Measurements from ENCODE around the gene CREBL2.

CREBL2 gene

DNA sequence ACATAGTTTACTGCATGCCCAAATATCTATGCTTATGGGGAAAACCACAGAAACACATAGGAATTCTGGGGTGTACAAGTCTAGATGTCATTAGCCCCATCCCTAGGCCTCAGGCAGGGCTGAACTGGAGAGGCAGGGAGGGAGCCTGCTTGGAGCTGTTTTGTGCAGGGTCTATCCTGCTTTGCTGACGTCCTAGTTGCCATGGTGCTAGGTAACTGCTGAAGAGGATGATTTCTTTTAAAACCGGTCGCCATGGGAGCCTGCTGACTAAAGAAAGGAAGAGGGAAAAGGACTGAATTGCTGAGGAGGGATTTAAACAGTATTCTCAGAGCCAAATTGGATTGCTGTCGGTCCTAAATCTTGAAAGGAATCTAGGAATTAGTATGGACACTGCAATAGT is 73.6 kb downstream of the CREBL2 start:
- no peak for TF ChIP-seq EZH2phosphoT487 (conservative IDR thresholded peaks at IDR 0.05; ENCODE audit: low read length)
- no peak for TF ChIP-seq CTCF (IDR thresholded peaks at IDR 0.05; ENCODE audit: insufficient read depth, low read length, poor library complexity, severe bottlenecking)

DNA sequence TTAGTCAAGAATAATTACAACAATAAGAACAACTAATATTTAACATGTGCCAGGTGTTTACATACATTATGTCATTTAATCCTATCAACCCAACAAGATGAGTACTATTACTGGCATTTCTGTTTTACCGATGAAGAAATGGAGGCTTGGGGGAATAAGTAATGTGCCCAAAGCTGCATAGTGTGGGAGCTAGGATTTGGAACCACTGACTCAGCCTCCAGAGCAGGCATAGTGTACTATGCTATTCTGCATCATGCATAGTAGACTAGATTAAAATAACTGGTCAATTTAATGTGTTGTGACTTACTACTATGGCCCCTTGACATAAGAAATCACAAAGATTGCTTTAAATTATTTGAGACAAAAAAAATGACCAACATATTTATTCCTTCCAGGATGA is 74.8 kb downstream of the CREBL2 start:
- Histone ChIP-seq H3K4me3 (ENCODE audit: insufficient read depth, low read length, poor library complexity, severe bottlenecking) (no peak overlapping the region), H4K20me1 (ENCODE audit: low read depth, low read length) (no peaks in the 10 kb centered on the region), H3K27me3 (ENCODE audit: low read length) (no peaks in the 10 kb centered on the region), H3K9ac (ENCODE audit: low read length) (no peak overlapping the region), H3K36me3 (ENCODE audit: low read length) (no peaks in the 10 kb centered on the region), H3K27ac (ENCODE audit: low read depth, low read length) (no peak overlapping the region), H3F3A (ENCODE audit: insufficient read depth) (no peaks in the 10 kb centered on the region), H3K9me3 (ENCODE audit: insufficient read depth, low read length) (no peaks in the 10 kb centered on the region), H3K9me2 (replicated peaks; ENCODE audit: insufficient read depth, low read length) (no peaks in the 10 kb centered on the region), H2AFZ (ENCODE audit: low read depth, low read length, severe bottlenecking) (no peak overlapping the region), H3K4me2 (ENCODE audit: low read depth, low read length, poor library complexity, severe bottlenecking) (no peak overlapping the region), H3K79me2 (ENCODE audit: insufficient read depth, low read length) (no peaks in the 10 kb centered on the region)
- TF ChIP-seq CTCF (IDR thresholded peaks at IDR 0.05; ENCODE audit: insufficient read depth, low read length, poor library complexity, severe bottlenecking) = no peak
- no peak for TF ChIP-seq EZH2phosphoT487 (conservative IDR thresholded peaks at IDR 0.05; ENCODE audit: low read length)

More for the DNA sequence above, 73.6 kb downstream of the CREBL2 start:
- Histone ChIP-seq H3K9me3 (ENCODE audit: insufficient read depth, low read length) (no peaks in the 10 kb centered on the region), H3K4me2 (ENCODE audit: low read depth, low read length, poor library complexity, severe bottlenecking) (no peak overlapping the region), H2AFZ (ENCODE audit: low read depth, low read length, severe bottlenecking) (no peak overlapping the region), H3K4me3 (ENCODE audit: insufficient read depth, low read length, poor library complexity, severe bottlenecking) (no peak overlapping the region), H3K36me3 (ENCODE audit: low read length) (no peaks in the 10 kb centered on the region), H3K9me2 (replicated peaks; ENCODE audit: insufficient read depth, low read length) (no peaks in the 10 kb centered on the region), H3K27me3 (ENCODE audit: low read length) (no peaks in the 10 kb centered on the region), H3K79me2 (ENCODE audit: insufficient read depth, low read length) (no peaks in the 10 kb centered on the region), H3K9ac (ENCODE audit: low read length) (no peak overlapping the region), H3K27ac (ENCODE audit: low read depth, low read length) (no peak overlapping the region), H3F3A (ENCODE audit: insufficient read depth) (no peaks in the 10 kb centered on the region), H4K20me1 (ENCODE audit: low read depth, low read length) (no peaks in the 10 kb centered on the region)

- no peak for TF ChIP-seq CTCF (IDR thresholded peaks at IDR 0.05; ENCODE audit: insufficient read depth, low read length, poor library complexity, severe bottlenecking)
- no peak for TF ChIP-seq EZH2phosphoT487 (conservative IDR thresholded peaks at IDR 0.05; ENCODE audit: low read length)
- H3K4me2 ChIP-seq (ENCODE audit: low read depth, low read length, poor library complexity, severe bottlenecking) = no peak overlapping the region
- H4K20me1 ChIP-seq (ENCODE audit: low read depth, low read length) = no peaks in the 10 kb centered on the region
- H3F3A ChIP-seq (ENCODE audit: insufficient read depth) = no peaks in the 10 kb centered on the region
- H3K27ac ChIP-seq (ENCODE audit: low read depth, low read length) = no peak overlapping the region
- no peaks in the 10 kb centered on the region for H3K9me3 ChIP-seq (ENCODE audit: insufficient read depth, low read length)
- H3K9ac ChIP-seq (ENCODE audit: low read length) = no peak overlapping the region
- no peaks in the 10 kb centered on the region for H3K9me2 ChIP-seq (replicated peaks; ENCODE audit: insufficient read depth, low read length)
- no peak overlapping the region for H3K4me3 ChIP-seq (ENCODE audit: insufficient read depth, low read length, poor library complexity, severe bottlenecking)
- H3K79me2 ChIP-seq (ENCODE audit: insufficient read depth, low read length) = no peaks in the 10 kb centered on the region
- no peak overlapping the region for H2AFZ ChIP-seq (ENCODE audit: low read depth, low read length, severe bottlenecking)
- no peaks in the 10 kb centered on the region for H3K36me3 ChIP-seq (ENCODE audit: low read length)
- H3K27me3 ChIP-seq (ENCODE audit: low read length) = no peaks in the 10 kb centered on the region
Measured at GRCh38 chr12:12686925-12687324, 75.2 kb downstream of the CREBL2 start.

Measured in SU-DHL-6 (cell line).